ENCODE measurements around the gene TGFBR1. TPM values are rescaled to one million over a fixed set of nuclear protein-coding genes. Genes with fewer than 3 reads are reported as not detected.

The TGFBR1 gene
- total RNA-seq, 1 experiment from 2014 or later: 31.8 TPM

DNA sequence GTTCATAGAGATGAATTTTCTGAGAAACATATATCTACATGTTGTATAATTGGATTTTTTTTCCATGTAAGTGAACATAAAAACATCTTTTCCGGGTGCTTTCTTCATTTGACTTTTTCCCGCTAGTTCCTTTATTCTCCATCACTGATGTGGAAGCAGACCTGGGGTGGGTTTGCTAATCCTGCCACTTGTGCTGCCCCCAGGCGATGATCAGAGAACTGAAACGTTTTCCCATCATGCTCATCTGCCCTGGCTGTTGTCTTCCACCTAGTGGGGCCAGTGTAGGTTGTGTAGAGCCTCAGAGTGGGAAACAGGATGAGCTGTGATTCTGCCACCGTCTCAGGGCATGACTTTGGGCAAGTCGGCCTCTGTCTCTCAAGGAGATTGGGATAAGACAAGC is 34.2 kb upstream of the TGFBR1 start:
- Histone ChIP-seq H3K4me3 (ENCODE audit: low read depth, low read length) (no peak overlapping the region), H3K27me3 (replicated peaks; ENCODE audit: control insufficient read depth, insufficient read depth, low read length) (no peaks in the 10 kb centered on the region), H3K36me3 (ENCODE audit: control insufficient read depth, insufficient read depth, low read length) (no peaks in the 10 kb centered on the region), H3K4me1 (no peaks in the 10 kb centered on the region), H3K9me3 (no peaks in the 10 kb centered on the region)
- Mint-ChIP-seq H3K4me3 (ENCODE audit: unreplicated experiment) (no peak overlapping the region), H3K36me3 (ENCODE audit: insufficient read depth, unreplicated experiment) (no peaks in the 10 kb centered on the region), H3K9me3 (ENCODE audit: unreplicated experiment) (no peaks in the 10 kb centered on the region), H3K27me3 (ENCODE audit: insufficient read depth, unreplicated experiment) (peaks cover 4% of the 10 kb centered on the region), H3K27ac (ENCODE audit: unreplicated experiment) (no peak overlapping the region), H3K4me1 (ENCODE audit: low read depth, unreplicated experiment) (no peaks in the 10 kb centered on the region)
- TF ChIP-seq, protein P1, sequence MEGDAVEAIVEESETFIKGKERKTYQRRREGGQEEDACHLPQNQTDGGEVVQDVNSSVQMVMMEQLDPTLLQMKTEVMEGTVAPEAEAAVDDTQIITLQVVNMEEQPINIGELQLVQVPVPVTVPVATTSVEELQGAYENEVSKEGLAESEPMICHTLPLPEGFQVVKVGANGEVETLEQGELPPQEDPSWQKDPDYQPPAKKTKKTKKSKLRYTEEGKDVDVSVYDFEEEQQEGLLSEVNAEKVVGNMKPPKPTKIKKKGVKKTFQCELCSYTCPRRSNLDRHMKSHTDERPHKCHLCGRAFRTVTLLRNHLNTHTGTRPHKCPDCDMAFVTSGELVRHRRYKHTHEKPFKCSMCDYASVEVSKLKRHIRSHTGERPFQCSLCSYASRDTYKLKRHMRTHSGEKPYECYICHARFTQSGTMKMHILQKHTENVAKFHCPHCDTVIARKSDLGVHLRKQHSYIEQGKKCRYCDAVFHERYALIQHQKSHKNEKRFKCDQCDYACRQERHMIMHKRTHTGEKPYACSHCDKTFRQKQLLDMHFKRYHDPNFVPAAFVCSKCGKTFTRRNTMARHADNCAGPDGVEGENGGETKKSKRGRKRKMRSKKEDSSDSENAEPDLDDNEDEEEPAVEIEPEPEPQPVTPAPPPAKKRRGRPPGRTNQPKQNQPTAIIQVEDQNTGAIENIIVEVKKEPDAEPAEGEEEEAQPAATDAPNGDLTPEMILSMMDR (IDR thresholded peaks at IDR 0.05; ENCODE audit: insufficient read depth in 1 of 2, low read depth in 1 of 2, low read length in 1 of 2, severe bottlenecking in 1 of 2, unreplicated experiment in 1 of 2): no peak
- POLR2A ChIA-PET: interaction anchor here (0.6 kb wide), 1 partner anchor 34 kb away, joined by 4 read pairs; the partner anchor contains the start of gene TGFBR1
- intact Hi-C loops (cut with micrococcal nuclease; ENCODE audit: unreplicated experiment): no loop called here
- no TSS peak for BruUV-seq (replicated peaks)
- no peak for DNase-seq
- CTCF ChIA-PET: no interaction called here

DNA sequence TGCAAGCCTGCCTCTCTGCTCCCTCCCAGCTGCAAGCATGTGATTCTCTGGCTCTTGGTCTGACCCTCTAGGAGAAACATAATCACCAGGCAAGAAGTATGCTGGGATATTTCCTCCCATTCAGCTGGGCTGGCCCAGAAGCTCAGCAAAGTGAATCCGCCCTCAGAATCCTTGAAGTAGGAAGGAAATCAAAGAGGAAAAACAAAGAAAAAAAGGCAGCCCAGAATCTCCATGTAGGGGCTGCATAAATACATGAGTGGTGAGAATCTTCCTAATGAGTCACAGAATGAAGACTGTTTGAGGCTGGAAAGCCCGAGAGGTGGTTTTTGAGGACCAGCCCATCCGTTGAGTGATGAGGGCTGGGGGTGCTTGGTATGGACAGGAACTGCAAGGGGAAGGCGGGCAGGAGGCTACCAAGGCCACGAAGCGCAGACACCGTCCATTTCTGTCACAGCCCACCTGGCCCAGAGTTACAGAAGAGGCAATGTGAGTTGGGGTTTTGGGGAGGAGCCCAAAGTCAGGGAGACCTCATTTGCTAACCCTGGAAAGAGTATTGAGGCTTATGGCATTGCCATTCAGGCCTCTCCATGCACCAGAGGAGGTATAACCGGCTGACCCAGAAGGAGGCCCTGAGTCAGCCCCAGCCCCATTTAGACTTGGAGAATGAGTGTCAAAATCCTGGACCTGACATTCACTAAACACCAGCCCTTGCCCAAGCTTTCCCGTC is 33.4 kb upstream of the TGFBR1 start:
- Mint-ChIP-seq H3K27ac (ENCODE audit: unreplicated experiment) (no peak overlapping the region), H3K9me3 (ENCODE audit: unreplicated experiment) (no peaks in the 10 kb centered on the region), H3K4me3 (ENCODE audit: unreplicated experiment) (no peak overlapping the region), H3K36me3 (ENCODE audit: insufficient read depth, unreplicated experiment) (no peaks in the 10 kb centered on the region), H3K4me1 (ENCODE audit: low read depth, unreplicated experiment) (no peaks in the 10 kb centered on the region), H3K27me3 (ENCODE audit: insufficient read depth, unreplicated experiment) (peaks cover 4% of the 10 kb centered on the region)
- no peak for DNase-seq
- Histone ChIP-seq H3K36me3 (ENCODE audit: control insufficient read depth, insufficient read depth, low read length) (no peaks in the 10 kb centered on the region), H3K27me3 (replicated peaks; ENCODE audit: control insufficient read depth, insufficient read depth, low read length) (no peaks in the 10 kb centered on the region), H3K9me3 (no peaks in the 10 kb centered on the region), H3K4me3 (ENCODE audit: low read depth, low read length) (no peak overlapping the region), H3K4me1 (no peaks in the 10 kb centered on the region)
- ChIA-PET POLR2A (interaction anchor here (0.6 kb wide), 1 partner anchor 33 kb away, joined by 4 read pairs; the partner anchor contains the start of gene TGFBR1), CTCF (no interaction called here)
- TF ChIP-seq, protein P1 (IDR thresholded peaks at IDR 0.05; ENCODE audit: insufficient read depth in 1 of 2, low read depth in 1 of 2, low read length in 1 of 2, severe bottlenecking in 1 of 2, unreplicated experiment in 1 of 2): no peak
- intact Hi-C loops (cut with micrococcal nuclease; ENCODE audit: unreplicated experiment): no loop called here
- BruUV-seq (replicated peaks): no TSS peak

DNA sequence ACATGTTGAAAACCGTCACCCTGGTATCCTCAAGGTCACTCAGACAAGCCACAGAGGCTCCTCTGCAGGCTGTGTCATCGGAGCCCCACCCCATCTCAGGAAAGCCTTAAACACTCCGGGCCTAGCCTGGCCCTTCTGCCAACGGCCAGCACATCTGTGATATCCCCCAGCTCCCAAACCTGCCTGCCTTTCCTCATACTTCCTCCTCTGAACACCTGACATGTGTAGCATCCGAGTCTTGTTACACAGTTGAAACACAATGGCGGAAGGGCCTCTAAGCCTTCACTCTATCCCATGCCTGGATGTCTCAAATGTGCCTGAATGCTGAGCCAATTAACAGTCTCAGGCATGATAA is 32.9 kb upstream of the TGFBR1 start:
- H3K36me3 ChIP-seq (ENCODE audit: control insufficient read depth, insufficient read depth, low read length): no peaks in the 10 kb centered on the region
- ChIA-PET POLR2A (no interaction called here), CTCF (no interaction called here)
- no peaks in the 10 kb centered on the region for H3K4me1 ChIP-seq
- no peaks in the 10 kb centered on the region for H3K9me3 Mint-ChIP-seq (ENCODE audit: unreplicated experiment)
- no peaks in the 10 kb centered on the region for H3K36me3 Mint-ChIP-seq (ENCODE audit: insufficient read depth, unreplicated experiment)
- H3K4me1 Mint-ChIP-seq (ENCODE audit: low read depth, unreplicated experiment): no peaks in the 10 kb centered on the region
- no peaks in the 10 kb centered on the region for H3K27me3 ChIP-seq (replicated peaks; ENCODE audit: control insufficient read depth, insufficient read depth, low read length)
- H3K4me3 Mint-ChIP-seq (ENCODE audit: unreplicated experiment): no peak overlapping the region
- intact Hi-C loops (cut with micrococcal nuclease; ENCODE audit: unreplicated experiment): no loop called here
- H3K4me3 ChIP-seq (ENCODE audit: low read depth, low read length): no peak overlapping the region
- TF ChIP-seq, protein P1 (IDR thresholded peaks at IDR 0.05; ENCODE audit: insufficient read depth in 1 of 2, low read depth in 1 of 2, low read length in 1 of 2, severe bottlenecking in 1 of 2, unreplicated experiment in 1 of 2): no peak
- peaks cover 5% of the 10 kb centered on the region for H3K27me3 Mint-ChIP-seq (ENCODE audit: insufficient read depth, unreplicated experiment)
- H3K9me3 ChIP-seq: no peaks in the 10 kb centered on the region
- no peak for DNase-seq
- no peak overlapping the region for H3K27ac Mint-ChIP-seq (ENCODE audit: unreplicated experiment)
- BruUV-seq (replicated peaks): no TSS peak
